GM19438 (cell line): Measurements from ENCODE around the gene MEI1.

Experiments used
- ATAC-seq: cut with Tn5 transposase; IDR thresholded peaks from one replicate; pipeline ENCODE4 v1.9.1; 2021; ENCODE audit warnings: low read depth; ENCODE audit not compliant: unreplicated experiment

The MEI1 gene

DNA sequence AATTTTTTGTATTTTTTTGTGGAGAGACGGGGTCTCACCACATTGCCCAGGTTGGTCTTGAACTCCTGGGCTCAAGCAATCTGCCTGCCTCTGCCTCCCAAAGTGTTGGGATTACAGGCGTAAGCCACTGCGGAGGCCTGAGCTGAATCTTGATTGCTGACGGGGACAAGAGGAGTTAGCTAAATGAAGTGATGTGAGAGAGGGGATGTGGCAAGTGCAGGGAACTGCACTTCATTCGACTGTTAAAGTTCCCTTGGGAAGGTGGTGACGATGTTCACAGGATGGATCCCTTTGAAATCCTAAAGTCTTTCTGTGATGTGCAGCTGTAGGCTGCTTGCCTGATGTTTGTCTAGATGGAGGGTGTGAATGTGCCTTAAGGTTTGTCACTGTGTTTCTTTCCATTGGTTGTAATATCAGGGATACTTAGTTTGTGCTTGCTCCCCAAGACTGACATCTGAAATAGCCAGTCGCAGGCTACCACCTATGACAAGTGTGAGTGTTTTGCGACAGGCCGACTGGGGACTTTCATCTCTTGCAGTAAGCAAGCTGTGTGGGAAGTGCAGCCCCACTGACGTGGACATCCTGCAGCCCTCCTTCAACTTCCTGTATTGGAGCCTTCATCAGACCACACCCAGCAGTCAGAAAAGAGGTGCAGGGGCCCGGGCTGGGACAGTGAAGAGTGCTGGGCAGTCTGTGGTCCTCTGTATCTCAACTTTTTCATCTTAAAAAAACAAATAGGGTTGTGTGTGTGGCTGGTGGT, 81.6 kb downstream of the MEI1 start:
- peak; percentile 91 for ATAC-seq

DNA sequence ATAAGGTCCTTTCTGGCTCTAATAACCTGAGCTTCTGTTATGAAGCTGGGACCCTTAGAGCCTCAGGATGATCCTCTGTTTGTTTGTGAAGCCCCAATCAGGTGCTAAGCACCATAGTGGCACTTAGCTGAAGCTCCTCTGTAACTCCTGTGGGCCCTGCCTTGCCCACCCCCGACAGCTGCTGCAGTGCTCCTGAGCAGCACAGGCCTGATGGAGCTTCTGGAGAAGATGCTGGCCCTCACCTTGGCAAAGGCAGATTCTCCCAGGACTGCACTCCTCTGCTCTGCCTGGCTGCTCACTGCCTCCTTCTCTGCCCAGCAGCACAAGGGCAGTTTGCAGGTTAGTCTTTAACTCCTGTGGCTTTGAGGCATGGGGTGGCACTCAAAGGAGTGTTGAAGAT, 82.2 kb downstream of the MEI1 start:
- peak; percentile 36 for ATAC-seq

DNA sequence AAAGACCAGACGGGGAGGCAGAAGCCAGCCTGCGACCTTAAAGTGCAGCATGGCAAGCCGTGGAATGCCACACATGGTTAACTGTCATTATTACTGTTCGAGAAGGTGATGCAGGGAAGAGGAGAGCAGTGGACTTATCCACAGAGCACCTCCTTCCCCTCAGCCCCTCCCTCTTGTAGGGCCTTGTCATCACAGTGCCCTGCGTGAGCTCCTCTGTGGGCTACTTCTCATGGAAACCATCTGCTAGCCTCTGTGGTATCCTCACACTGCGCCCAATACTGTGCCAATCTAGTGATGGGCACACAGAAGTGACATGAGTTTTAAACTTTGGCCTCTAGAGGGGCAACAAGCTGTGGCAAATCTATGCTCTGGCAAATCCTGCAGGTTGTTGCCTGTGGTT, 83.0 kb downstream of the MEI1 start:
- no peak for ATAC-seq

DNA sequence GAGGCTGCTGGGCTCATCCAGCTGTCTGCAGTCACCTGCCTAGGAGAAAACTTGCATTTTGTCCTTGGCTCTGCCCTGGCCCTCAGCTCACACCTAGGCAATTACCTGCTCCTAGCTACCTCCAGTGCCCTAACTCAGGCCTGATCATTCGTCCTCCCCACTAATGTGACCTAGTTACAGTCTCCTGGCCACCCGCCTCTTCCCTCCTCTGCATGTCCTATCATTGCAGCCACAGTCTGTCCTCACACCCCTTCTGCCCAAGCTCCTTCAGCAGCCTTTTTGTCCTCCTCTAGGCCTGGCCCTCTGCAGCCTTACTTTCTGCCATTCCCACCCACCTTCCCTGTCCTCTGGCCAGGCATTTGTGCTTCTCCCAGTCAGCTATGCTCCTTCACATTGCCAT, 83.4 kb downstream of the MEI1 start:
- ATAC-seq = no peak

DNA sequence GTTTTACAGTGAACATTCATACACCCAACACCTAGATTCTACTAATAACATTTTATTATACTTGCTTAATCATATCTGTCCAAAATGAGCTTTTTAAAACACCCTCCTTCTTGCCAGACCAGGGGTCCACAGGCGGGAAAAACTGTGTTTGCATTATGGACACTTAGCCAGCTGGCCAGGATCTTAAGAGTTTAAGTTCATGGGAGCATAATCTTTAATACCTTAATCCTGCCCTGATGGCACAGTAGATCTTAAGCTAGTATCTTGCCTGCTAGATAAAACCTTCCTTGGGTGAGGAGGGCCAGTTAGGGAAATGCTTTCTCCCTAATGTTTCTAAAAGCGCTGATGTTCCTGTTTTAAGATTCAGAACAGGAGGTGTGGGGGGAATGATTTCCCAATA, 88.0 kb downstream of the MEI1 start:
- ATAC-seq = no peak

DNA sequence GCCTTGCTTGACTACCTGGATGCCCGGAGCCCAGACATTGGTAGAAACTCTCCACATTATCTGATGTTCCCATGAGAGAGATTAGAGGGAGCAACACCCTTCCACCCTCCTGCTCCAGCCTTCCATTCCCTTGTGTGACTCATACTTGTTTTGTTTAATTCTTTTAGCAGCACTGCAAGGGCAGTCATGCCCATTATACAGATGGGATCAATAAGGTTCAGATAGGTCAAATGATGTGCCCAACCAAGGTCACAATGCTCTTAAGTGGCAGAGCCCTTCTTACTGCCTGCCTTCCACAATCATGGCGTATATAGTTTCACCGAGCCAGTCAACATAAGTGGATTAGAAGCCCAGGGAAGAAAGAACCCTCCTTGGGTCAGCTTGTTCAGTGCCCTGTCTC, 94.6 kb downstream of the MEI1 start:
- no peak for ATAC-seq

DNA sequence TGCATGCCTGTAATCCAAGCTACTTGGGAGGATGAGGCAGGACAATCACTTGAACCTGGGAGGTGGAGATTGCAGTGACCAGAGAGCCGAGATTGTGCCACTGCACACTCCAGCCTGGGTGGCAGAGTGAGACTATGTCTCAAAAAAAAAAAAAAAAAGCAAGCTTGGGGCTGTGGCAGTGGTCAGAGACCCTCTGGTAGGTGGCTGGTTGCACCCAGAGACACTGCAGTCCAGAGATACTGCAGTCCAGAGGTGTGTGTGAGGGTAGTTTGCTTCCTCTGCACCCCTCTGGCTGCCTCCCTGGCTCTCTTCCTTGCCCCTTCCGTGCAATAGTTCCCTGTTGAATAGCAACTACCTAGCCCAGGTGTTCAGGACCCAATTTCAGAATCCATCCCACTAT, 99.4 kb downstream of the MEI1 start:
- no peak for ATAC-seq

DNA sequence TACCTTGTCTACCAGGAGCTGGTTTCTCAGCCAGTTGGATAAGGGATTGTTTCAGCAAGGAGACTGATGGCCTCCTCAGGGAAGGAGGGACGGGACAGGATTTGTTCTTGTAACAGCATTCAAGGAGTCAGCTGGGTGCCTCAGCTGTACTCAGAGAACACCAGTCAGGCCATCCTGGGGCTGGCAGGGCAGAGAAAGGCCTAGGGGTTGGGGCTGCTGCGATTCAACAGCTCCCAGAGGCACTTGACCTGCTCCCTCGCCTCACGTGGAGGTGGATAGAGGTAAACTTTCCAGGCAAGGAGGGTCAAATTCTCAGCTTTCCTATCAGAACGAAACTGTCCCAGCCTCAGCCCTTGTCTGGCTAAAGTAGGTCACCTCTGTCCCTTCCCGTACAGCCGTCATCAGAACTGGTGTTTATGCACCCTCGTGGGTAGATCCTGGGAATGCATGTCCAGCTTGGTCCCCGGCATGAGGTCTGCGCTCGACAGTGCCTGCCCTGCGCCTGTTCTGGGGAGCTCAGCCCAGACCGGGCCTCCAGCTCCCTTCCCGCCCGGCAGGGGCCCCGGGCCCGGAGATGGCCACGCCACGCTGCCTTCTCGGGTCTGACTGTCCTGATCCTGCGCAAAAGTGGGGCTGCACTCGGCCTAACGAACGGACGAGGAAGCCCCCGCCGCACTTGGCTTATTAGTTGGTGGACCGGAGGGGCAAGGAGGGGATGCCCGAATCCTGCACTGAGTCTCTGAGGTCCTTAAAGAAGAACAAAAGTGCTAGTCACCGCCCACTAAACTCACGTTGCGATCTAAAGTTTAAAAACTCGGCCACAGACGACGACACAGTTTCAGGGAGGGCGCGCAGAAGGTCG, 100.4 kb downstream of the MEI1 start:
- peak; percentile 19 for ATAC-seq

DNA sequence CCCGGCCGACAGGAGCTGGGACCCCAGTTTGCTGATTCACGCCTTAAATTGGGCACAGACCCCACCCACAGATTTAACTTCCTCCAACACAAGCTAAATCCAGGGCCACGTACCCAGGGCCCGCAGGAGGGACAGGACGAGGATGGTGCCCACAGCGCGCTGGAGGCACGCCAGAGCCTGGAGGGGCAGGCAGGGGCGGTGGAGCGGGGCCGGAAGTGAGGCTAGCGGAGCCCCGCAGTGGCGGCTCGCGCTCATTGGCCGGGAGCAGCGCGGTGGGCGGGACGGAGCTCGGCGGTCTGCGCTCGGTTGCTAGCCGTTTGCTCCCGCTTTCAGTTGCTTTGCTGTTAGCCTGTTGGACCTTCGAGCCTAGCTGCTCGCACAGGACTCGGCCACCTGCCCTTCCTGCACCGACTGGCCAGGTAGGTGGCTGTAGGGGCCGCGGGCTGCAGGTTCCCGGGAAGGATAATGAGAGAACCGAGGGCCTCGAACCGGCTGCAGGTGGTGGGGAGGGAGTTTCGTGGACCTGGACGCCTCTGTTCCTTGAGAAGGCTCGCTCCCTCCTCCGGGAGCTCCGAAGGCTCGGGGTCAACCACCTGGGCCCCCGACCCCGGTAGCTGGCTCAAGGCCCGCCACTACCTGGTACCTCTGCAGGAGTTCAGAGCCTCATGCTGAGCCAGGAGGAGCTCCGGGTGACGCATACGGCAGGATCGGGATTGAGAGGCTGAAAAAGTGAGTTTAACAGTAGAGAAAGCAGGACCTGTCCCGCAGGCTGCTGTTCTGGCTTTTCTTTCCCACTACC, 101.2 kb downstream of the MEI1 start, which contains the start of gene CCDC134:
Gene CCDC134, plus strand, starts transcription at position 332 of the 799 bp plus-strand sequence. CDS start 8,212 bp downstream, outside the sequence.
- peak; percentile 85 for ATAC-seq

DNA sequence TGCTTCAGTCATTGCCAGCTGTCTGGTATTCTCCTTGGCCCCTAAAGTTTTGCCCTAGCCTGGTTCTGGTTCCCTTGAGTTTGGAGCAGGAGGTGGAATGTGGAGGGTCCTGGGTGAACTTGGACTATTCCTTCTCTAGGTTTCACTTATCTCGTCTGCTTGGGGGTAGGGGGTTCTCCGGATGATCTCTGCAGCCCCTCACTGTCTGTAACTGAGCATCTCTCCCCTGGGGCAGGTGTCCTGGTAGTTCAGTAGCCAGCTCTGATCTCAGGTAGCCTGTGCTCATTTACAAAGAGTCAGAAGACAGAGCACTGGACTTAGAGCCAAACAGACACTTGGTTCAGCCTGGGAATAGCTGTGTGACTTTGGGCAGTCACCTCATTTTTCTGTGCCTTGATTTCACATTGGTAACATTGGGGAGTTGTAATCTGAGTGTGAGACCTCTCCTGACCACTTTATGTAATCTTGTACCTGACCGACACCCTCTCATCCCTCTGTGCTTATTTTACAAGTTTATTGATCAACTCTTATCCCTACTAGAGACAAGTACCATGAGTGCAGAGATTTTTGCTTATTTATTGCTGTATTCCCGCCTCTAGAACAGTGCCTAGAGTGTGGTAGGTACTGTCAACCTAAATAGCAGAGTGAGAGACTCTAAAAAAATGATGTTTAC, 102.0 kb downstream of the MEI1 start:
- no peak for ATAC-seq

DNA sequence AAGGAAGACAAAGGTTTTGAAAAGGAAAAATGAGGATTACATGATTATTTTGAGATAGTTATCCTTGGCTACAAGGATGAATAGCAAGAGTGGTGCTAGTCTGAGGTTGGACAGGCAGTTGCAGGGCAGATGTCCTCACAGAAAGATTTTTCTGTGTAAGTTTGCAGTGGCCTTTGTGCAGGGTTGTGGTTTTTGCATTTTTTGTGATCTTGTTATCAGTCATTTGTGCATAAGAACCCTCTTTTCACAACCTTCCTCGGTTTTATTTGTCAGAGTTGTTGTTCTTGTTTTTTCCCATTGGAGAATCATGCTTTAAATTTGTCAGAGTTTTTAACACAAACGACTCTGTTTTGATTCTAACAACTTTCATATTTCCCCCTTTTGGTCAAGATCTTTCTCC, 102.6 kb downstream of the MEI1 start:
- ATAC-seq = no peak

DNA sequence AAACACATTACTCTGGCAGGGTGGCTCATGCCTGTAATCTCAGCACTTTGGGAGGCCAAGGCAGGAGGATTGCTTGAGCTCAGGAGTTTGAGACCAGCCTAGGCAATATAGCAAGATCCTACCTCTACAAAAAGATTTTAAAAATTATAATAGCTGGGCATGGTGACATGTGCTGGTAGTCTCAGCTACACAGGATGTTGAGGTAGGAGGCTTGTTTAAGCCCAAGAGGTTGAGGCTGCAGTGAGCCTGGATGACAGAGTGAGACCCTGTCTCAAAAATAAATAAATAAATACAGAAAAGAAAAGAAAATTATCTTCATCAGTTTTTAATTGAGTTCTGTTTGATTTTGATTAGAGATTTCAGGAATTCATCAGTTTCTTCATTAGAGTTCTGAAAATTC, 106.3 kb downstream of the MEI1 start:
- ATAC-seq = no peak

DNA sequence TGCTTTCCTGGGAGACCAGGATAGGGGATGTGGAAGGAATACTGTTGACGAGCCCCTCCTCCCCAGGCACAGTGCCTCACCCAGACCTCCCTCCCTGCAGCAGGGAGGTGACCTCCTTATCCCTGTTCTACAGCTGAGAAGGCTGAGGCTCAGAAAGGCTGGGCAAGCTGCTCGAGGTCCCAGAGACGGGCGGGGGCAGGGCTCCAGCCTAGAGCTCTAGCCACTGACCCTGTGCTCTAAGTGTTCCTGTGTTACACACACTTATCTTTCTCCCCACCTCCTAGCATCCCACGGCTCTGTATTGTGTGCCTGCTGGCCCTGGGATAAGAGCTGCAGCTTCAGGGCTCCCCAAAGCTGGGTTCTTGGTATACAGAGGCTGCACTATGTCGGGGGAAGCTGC, 109.1 kb downstream of the MEI1 start:
- ATAC-seq = no peak

DNA sequence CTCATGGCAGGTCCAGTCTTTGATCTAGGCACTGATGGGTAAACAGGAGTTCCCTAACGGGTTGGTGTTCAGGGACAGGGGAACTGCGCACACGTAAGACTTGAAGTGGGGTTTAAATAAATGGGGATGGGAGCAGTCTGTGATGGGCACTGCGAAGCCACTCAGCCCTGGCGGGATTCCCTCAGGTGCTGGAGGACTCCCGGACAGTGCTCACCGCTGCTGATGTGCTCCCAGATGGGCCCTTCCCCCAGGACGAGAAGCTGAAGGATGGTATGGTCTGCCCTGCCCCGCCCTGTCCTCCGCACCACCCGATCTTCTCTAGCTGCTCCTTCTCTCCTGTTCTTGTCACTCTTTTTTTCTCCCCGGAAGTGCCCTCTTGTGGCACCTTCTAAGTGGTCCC, 110.7 kb downstream of the MEI1 start:
- ATAC-seq = no peak

DNA sequence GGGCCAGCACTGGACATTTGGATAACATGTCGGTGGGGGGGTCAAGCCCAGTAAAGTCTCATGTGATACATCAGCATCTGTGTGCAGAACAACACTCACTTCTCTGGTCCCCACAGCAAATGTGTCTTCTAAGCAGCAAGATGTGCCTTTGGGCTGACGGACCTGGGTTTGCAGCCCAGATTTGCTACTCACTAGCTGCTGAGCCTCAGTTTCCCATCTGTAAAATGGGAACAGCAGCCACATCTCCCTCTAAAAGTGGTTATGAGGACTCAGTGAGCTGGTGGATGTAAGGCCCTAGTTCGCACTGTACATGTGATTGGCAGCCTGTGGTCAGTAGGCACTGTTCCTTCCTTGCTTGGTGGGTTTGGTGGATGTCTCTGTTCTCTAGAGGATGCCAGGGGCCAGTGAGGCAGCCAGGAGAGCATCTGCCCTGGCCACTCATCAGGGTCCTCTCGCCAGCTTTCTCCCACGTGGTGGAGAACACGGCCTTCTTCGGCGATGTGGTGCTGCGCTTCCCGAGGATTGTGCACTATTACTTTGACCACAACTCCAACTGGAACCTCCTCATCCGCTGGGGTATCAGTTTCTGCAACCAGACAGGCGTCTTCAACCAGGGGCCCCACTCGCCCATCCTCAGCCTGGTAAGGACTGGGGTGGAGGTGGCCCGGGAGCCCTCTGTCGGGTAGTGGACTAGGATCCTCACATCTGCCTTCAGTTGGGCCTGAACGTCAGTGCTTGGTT, 113.7 kb downstream of the MEI1 start:
- no peak for ATAC-seq

DNA sequence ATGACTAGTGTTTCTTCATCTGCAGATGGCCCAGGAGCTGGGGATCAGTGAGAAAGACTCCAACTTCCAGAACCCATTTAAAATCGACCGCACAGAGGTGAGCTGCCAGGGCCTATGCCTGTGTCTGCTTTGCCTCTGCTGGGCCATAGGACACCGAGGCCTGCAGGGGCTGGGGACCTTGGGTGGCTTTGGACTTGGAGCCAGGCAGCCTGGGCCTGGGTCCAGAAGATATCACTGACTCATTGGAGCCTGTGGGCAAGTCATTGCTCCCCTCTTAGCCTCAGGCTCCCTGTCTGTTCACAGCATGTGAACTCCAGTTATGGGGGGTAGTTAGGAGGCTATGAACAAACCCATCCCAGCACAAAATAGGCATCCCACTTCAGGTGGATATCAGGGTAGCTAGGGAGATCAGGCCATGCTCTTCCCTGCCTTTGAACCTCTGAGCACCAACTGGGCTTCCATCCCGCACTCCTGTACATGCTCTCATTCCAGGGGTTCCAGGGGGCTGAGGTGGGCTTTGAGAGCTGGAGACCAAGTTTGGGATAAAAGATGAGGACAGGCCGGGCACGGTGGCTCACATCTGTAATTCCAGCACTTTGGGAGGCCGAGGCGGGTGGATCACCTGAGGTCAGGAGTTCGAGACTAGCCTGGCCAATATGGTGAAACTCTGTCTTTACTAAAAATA, 114.6 kb downstream of the MEI1 start:
- no peak for ATAC-seq

DNA sequence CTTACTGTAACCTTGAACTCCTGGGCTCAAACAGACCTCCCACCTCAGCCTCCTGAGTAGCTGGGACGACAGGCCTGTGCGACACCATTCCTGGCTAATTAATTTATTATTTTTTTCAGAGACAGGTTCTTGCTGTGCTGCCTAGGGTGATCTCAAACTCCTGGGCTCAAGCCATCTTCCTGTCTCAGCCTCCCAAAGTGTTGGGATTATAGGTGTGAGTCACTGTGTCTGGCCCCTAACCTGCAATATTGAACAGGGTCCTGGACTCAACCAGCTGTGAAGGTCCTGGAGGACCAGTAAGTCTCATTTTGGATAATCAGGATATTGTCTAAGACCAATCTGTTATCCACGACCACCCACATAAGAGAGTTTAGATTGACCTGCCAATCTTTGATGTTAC, 116.4 kb downstream of the MEI1 start:
- ATAC-seq = no peak

DNA sequence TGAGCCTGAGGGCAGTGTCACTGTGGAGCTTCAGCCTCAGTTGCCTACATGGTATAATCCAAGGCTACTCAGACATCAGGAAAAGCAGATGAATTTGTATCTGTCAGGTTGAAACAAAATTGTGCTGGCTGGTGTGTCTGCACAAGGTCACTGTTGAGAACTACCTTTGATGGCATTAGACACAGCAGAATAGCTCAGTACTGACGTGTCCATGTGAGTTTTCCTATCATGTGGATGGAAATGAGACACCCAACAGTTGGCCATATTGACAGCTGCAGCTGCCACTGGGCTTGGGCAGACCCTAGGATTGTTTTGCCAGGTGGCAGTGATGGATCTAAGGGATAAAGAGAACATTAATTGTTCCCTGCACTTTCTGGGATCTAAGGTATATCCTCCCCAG, 116.9 kb downstream of the MEI1 start:
- ATAC-seq = no peak

DNA sequence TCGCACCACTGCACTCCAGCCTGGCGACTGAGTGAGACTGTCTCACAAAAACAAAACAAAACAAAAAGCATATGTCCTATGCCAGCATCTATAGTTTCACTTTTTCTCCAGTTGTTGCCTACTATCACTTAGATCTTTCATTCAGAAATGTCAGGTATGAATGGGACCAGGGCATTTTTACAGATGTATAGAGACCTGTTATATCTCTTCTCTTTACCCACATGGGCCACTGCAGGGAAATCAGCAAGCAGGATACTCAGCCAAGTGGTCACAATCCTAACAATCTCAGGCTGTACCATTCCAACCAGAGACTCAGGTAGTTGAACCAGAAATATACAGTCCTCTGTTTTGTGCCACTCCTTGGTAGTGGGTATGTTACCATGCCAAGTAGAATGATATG, 117.6 kb downstream of the MEI1 start:
- ATAC-seq = no peak
